CD14-positive monocyte (primary cell): ENCODE data around the gene THSD4. TPM values are rescaled to one million over a fixed set of nuclear protein-coding genes. Genes with fewer than 3 reads are reported as not detected.

ENCODE experiments used
- DNase-seq, 3 donors: peaks; one replicate each; pipeline ENCODE4 v3.0.0-alpha.2; 2011 to 2022
- H2AFZ ChIP-seq: 2 replicates; pipeline ENCODE4 v1.6.0; 2012; ENCODE audit warnings: mild to moderate bottlenecking, low read depth, low read length, inconsistent platforms; ENCODE audit not compliant: insufficient read depth, poor library complexity, severe bottlenecking
- H3K27ac ChIP-seq, 2 donors: 1 replicate in 1 of 2; 2 replicates in 1 of 2; pipeline ENCODE4 v1.5.1; 2012 to 2013; ENCODE audit warnings: low read length in 2 of 2, control low read depth in 1 of 2, inconsistent platforms in 1 of 2, low read depth in 1 of 2, mild to moderate bottlenecking in 1 of 2
- H3K27me3 ChIP-seq, 2 donors: one replicate each; pipeline versions ENCODE4 v1.6.0 to v1.6.1; 2011 to 2013; ENCODE audit warnings: low read length in 2 of 2; ENCODE audit not compliant: control insufficient read depth in 2 of 2, insufficient read depth in 2 of 2
- H3K36me3 ChIP-seq, 2 donors: replicated peaks in 1 of 2; 1 replicate in 1 of 2; 2 replicates in 1 of 2; pipeline versions ENCODE4 v1.5.1 to v1.6.1; 2012 to 2013; ENCODE audit warnings: low read length in 2 of 2, control low read depth in 1 of 2, inconsistent platforms in 1 of 2, mild to moderate bottlenecking in 1 of 2; ENCODE audit not compliant: insufficient read depth in 2 of 2, control insufficient read depth in 1 of 2
- H3K4me1 ChIP-seq, 2 donors: 1 replicate in 1 of 2; 2 replicates in 1 of 2; pipeline versions ENCODE4 v1.5.1 to v1.6.1; 2012 to 2013; ENCODE audit warnings: low read length in 2 of 2, control low read depth in 1 of 2, inconsistent platforms in 1 of 2, mild to moderate bottlenecking in 1 of 2, moderate library complexity in 1 of 2; ENCODE audit not compliant: insufficient read depth in 2 of 2, control insufficient read depth in 1 of 2
- H3K4me2 ChIP-seq: replicated peaks from 2 replicates; pipeline ENCODE3; 2012; ENCODE audit warnings: low read length, moderate library complexity, mild to moderate bottlenecking; ENCODE audit not compliant: poor library complexity, severe bottlenecking; ENCODE audit errors: extremely low read depth
- H3K4me3 ChIP-seq, 3 experiments: fragments of 200-600 bp in 1 of 3; sonication (generic) in 1 of 3; replicated peaks in 1 of 3; 1 replicate in 2 of 3; 2 replicates in 1 of 3; pipeline ENCODE4 v1.5.1; 2011 to 2013; ENCODE audit warnings: low read length in 3 of 3, mild to moderate bottlenecking in 3 of 3, control low read depth in 2 of 3, low read depth in 2 of 3, inconsistent platforms in 1 of 3, moderate library complexity in 1 of 3
- H3K79me2 ChIP-seq: 2 replicates; pipeline ENCODE4 v1.6.0; 2012; ENCODE audit warnings: mild to moderate bottlenecking, control low read depth, inconsistent platforms, low read length, moderate library complexity; ENCODE audit not compliant: insufficient read depth
- H3K9ac ChIP-seq: 2 replicates; pipeline ENCODE4 v1.6.0; 2017; ENCODE audit warnings: low read length, mild to moderate bottlenecking; ENCODE audit not compliant: insufficient read depth, poor library complexity, severe bottlenecking
- H3K9me3 ChIP-seq, 2 donors: replicated peaks in 1 of 2; 1 replicate in 1 of 2; 2 replicates in 1 of 2; pipeline versions ENCODE4 v1.5.1 to v1.6.1; 2012 to 2013; ENCODE audit warnings: low read length in 2 of 2, control low read depth in 1 of 2; ENCODE audit not compliant: control insufficient read depth in 1 of 2, insufficient read depth in 1 of 2
- H4K20me1 ChIP-seq: 2 replicates; pipeline ENCODE4 v1.6.0; 2012; ENCODE audit warnings: mild to moderate bottlenecking, low read length, control low read depth, moderate library complexity; ENCODE audit not compliant: insufficient read depth
- H3K27ac Mint-ChIP-seq, 7 donors: one replicate each; pipeline ENCODE4 v1.8.0; 2020; ENCODE audit warnings: mild to moderate bottlenecking in 7 of 7, mixed read lengths in 7 of 7, moderate library complexity in 6 of 7, inconsistent platforms in 2 of 7
- H3K27me3 Mint-ChIP-seq, 3 donors: one replicate each; pipeline ENCODE4 v1.8.0; 2021 to 2022; ENCODE audit warnings: low read depth in 3 of 3, mild to moderate bottlenecking in 3 of 3, mixed read lengths in 3 of 3, moderate library complexity in 3 of 3, inconsistent platforms in 1 of 3
- H3K36me3 Mint-ChIP-seq, 2 donors: one replicate each; pipeline ENCODE4 v1.8.0; 2020; ENCODE audit warnings: mixed read lengths in 2 of 2, inconsistent platforms in 1 of 2, mild to moderate bottlenecking in 1 of 2
- H3K4me1 Mint-ChIP-seq: one replicate; pipeline ENCODE4 v1.8.0; 2020; ENCODE audit warnings: mild to moderate bottlenecking, mixed read lengths
- H3K4me3 Mint-ChIP-seq, 2 donors: one replicate each; pipeline ENCODE4 v1.8.0; 2020; ENCODE audit warnings: mild to moderate bottlenecking in 2 of 2, mixed read lengths in 2 of 2, moderate library complexity in 1 of 2
- H3K9me3 Mint-ChIP-seq, 7 donors: one replicate each; pipeline ENCODE4 v1.8.0; 2020 to 2022; ENCODE audit warnings: mixed read lengths in 7 of 7, mild to moderate bottlenecking in 6 of 7, moderate library complexity in 6 of 7, inconsistent platforms in 2 of 7
- CTCF ChIP-seq: fragments of 200-600 bp; IDR thresholded peaks from one replicate; pipeline ENCODE4 v1.8.0; 2022; ENCODE audit warnings: antibody characterized with exemption, mild to moderate bottlenecking
- WGBS: methylation state at CpG from one replicate; pipeline ENCODE4 v1.1.5; 2013; ENCODE audit warnings: missing lambda C conversion rate; ENCODE audit not compliant: insufficient coverage; 5-methylcytosine and 5-hydroxymethylcytosine counted together
- intact Hi-C, 2 donors: fragments of 100-400 bp; cut with micrococcal nuclease; formaldehyde crosslinking; loops; one replicate each; pipeline versions ENCODE4 v1.15.0 to v1.15.1; 2023
- polyA plus RNA-seq, 3 donors: library from polyadenylated mRNA; depleted of rRNA in 1 of 3; unstranded in 2 of 3; stranded (reverse) in 1 of 3; fragments of 300-500 nt in 2 of 3; fragments of >200 nt in 1 of 3; fragmentation: Illumina TruSeq in 2 of 3; gene quantifications; 1 replicate in 2 of 3; 2 replicates in 1 of 3; pipeline ENCODE4 v1.2.3, GENCODE V29; 2012 to 2021

The THSD4 gene
- polyA plus RNA-seq, 3 donors = not detected

DNA sequence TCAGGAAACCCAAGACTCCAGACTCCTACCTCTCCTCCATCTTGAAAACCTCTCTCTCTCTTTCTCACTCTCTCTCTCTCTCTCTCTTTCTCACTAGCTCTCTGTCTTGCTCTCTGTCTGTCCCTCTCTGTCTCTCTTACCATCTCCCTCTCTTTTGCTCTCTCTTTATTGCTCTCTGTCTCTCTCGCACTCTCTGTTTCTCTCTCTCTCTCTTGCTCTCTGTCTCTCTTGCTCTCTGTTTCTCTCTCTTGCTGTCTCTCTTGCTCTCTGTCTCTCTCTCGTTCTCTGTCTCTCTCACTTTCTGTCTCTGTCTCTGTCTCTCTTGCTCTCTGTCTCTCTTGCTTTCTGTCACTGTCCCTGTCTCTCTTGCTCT, 620.1 kb downstream of the THSD4 start:
- no peak overlapping the region for H3K4me3 ChIP-seq

GRCh38 chr15:71736286-71736947, 621.1 kb downstream of the THSD4 start:
- H3K79me2 ChIP-seq = no peaks in the 10 kb centered on the region
- WGBS = 90% methylated on average over 5 of the region's 6 CpGs

More for the DNA sequence above, 620.1 kb downstream of the THSD4 start:
- Mint-ChIP-seq H3K4me1 (no peaks in the 10 kb centered on the region), H3K36me3 (no peaks in the 10 kb centered on the region), H3K27ac (no peak overlapping the region), H3K27me3 (peaks cover 1 to 8% (median 2%) of the 10 kb centered on the region in 3 donors), H3K4me3 (no peak overlapping the region), H3K9me3 (no peaks in the 10 kb centered on the region)
- H3K27me3 ChIP-seq = no peaks in the 10 kb centered on the region
- no peaks in the 10 kb centered on the region for H3K9me3 ChIP-seq
- H3K9ac ChIP-seq = no peak overlapping the region
- intact Hi-C loops = no loop called here
- no peak overlapping the region for H3K4me2 ChIP-seq
- H4K20me1 ChIP-seq = no peaks in the 10 kb centered on the region
- no peak for DNase-seq
- no peaks in the 10 kb centered on the region for H3K4me1 ChIP-seq
- H3K36me3 ChIP-seq = no peaks in the 10 kb centered on the region
- H2AFZ ChIP-seq = no peak overlapping the region
- no peak for TF ChIP-seq CTCF
- WGBS = 85% methylated on average over 2 of the region's 2 CpGs
- no peak overlapping the region for H3K27ac ChIP-seq
- no peaks in the 10 kb centered on the region for H3K79me2 ChIP-seq

More at GRCh38 chr15:71736286-71736947, 621.1 kb downstream of the THSD4 start:
- Histone ChIP-seq H3K36me3 (no peaks in the 10 kb centered on the region), H3K4me3 (no peak overlapping the region), H3K9ac (no peak overlapping the region), H3K27ac (no peak overlapping the region), H4K20me1 (no peaks in the 10 kb centered on the region), H3K27me3 (no peaks in the 10 kb centered on the region), H3K9me3 (no peaks in the 10 kb centered on the region), H3K4me2 (no peak overlapping the region), H3K4me1 (no peaks in the 10 kb centered on the region), H2AFZ (no peak overlapping the region)
- intact Hi-C loops = no loop called here
- no peak for DNase-seq
- no peak overlapping the region for H3K4me3 Mint-ChIP-seq
- H3K27ac Mint-ChIP-seq = no peak overlapping the region
- no peaks in the 10 kb centered on the region for H3K9me3 Mint-ChIP-seq
- no peak for TF ChIP-seq CTCF
- H3K27me3 Mint-ChIP-seq = peaks cover 1 to 8% (median 2%) of the 10 kb centered on the region in 3 donors
- no peaks in the 10 kb centered on the region for H3K36me3 Mint-ChIP-seq
- H3K4me1 Mint-ChIP-seq = no peaks in the 10 kb centered on the region
